Heart right ventricle (tissue), 16 donors: ENCODE measurements around the gene SEL1L. TPM values are rescaled to one million over a fixed set of nuclear protein-coding genes. Genes with fewer than 3 reads are reported as not detected.

Experiments used
- ATAC-seq, 8 donors: fragments of 200-7000 bp; cut with Tn5 transposase; one replicate each; pipeline ENCODE4 v1.9.1; 2020; ENCODE audit warnings: mild to moderate bottlenecking in 8 of 8, moderate library complexity in 8 of 8, moderate number of reproducible peaks in 1 of 8
- DNase-seq, 2 donors: peaks; one replicate each; pipeline ENCODE4 v3.0.0-alpha.2; 2020
- H3K27ac ChIP-seq, 10 donors: fragments of 200-600 bp; sonication (generic) in 2 of 10; one replicate each; pipeline versions ENCODE4 v1.5.0 to v1.8.0; 2020 to 2022; ENCODE audit warnings: mild to moderate bottlenecking in 3 of 10
- H3K27me3 ChIP-seq, 7 donors: fragments of 200-600 bp; one replicate each; pipeline ENCODE4 v1.8.0; 2021 to 2022; ENCODE audit warnings: mild to moderate bottlenecking in 2 of 7
- H3K36me3 ChIP-seq, 9 donors: fragments of 200-600 bp; sonication (generic) in 1 of 9; one replicate each; pipeline versions ENCODE4 v1.5.0 to v1.8.0; 2020 to 2022; ENCODE audit warnings: mild to moderate bottlenecking in 2 of 9
- H3K4me1 ChIP-seq, 9 donors: fragments of 200-600 bp; sonication (generic) in 1 of 9; one replicate each; pipeline versions ENCODE4 v1.5.0 to v1.8.0; 2020 to 2022; ENCODE audit warnings: mild to moderate bottlenecking in 4 of 9
- H3K4me3 ChIP-seq, 10 donors: fragments of 200-600 bp; sonication (generic) in 2 of 10; one replicate each; pipeline versions ENCODE4 v1.5.0 to v1.8.0; 2020 to 2022; ENCODE audit warnings: mild to moderate bottlenecking in 7 of 10, moderate library complexity in 2 of 10
- H3K9me3 ChIP-seq, 11 donors: fragments of 200-600 bp in 10 of 11; sonication (generic) in 2 of 11; one replicate each; pipeline versions ENCODE4 v1.5.0 to v1.8.0; 2013 to 2022; ENCODE audit warnings: mild to moderate bottlenecking in 2 of 11, control low read depth in 1 of 11, moderate library complexity in 1 of 11
- CTCF ChIP-seq, 9 donors: fragments of 200-600 bp; sonication (generic) in 2 of 9; IDR thresholded peaks; one replicate each; pipeline versions ENCODE4 v1.5.0 to v1.8.0; 2021 to 2022; ENCODE audit warnings: antibody characterized with exemption in 9 of 9, mild to moderate bottlenecking in 5 of 9, moderate library complexity in 1 of 9
- WGBS, 2 donors: extraction: QIAGEN DNeasy Blood & Tissue Kit; methylation state at CpG; one replicate each; pipeline ENCODE4 v1.1.7; 2013; ENCODE audit warnings: inconsistent platforms in 1 of 2; 5-methylcytosine and 5-hydroxymethylcytosine counted together
- intact Hi-C, 10 donors: fragments of 100-400 bp; cut with DNase I; formaldehyde crosslinking; loops; one replicate each; pipeline versions ENCODE4 v1.11.1 to v1.14.2; 2022
- polyA plus RNA-seq, 2 donors: library from polyadenylated mRNA; stranded (reverse); fragments of 200-250 nt; gene quantifications; one replicate each; pipeline ENCODE4 v1.2.3, GENCODE V29; 2013
- total RNA-seq, 10 donors: library from RNA; stranded (reverse); fragmentation: NEBNext Ultra II Directional in 3 of 10; extraction: Animal tissue kit (Norgen Biotek cat#: 25700) in 3 of 10; gene quantifications; one replicate each; pipeline versions ENCODE4 v1.2.1 to v1.2.4, GENCODE V29; 2021 to 2023
- donor health status: Arrhythmogenic right ventricular cardiomyopathy.
- donor health status: ischemic (EF 13 %, LVEDD 7.1; RV severe dilation, severe dysfunction).
- donor health status: healthy with polysubstance abuse.
- donor health status: DM: no; HTN: yes; CAD: no.
- donor health status: DM: no; HTN: no; CAD: no.
- donor health status: ischemic (EF 25% LVEDD 6.9; RV normal size, moderate dysfunction).
- donor health status: ischemic (EF 25% LVEDD 5.7; RV mildly dilated, moderate dysfunction).
- donor health status: healthy.
- donor health status: DM: yes; HTN: yes; CAD: no.
- donor health status: Ischemic cardiomyopathy.
- donor health status: ischemic (EF 35%, LVEDD 5.7; RV mildly dilated, moderate dysfunction).
- donor health status: nonischemic (EF 11% LVEDD 7.7; RV severe dilation, severe dysfunction).
- donor health status: DM: yes; HTN: yes; CAD: no.
- donor health status: PGD.
- donor health status: ischemic (EF 29% LVEDD 5.4; RV normal size, mild dysfunction).
- donor health status: nonischemic (EF 23%, LVEDD 6.1; RV moderate dilation, normal function).

Gene SEL1L
- total and polyA plus RNA-seq, 12 donors = 10.6 to 87.7 (median 57.1) TPM

GRCh38 chr14:81504864-81505263, 28.8 kb downstream of the SEL1L start:
- no peak overlapping the region for H3K4me3 ChIP-seq
- ATAC-seq = no peak
- no peak for TF ChIP-seq CTCF (IDR thresholded peaks at IDR 0.05)
- DNase-seq = no peak
- intact Hi-C loops = no loop called here
- 94 to 97% methylated on average over 2 of the region's 2 CpGs for WGBS, 2 donors
- no peaks in the 10 kb centered on the region for H3K27me3 ChIP-seq
- H3K27ac ChIP-seq = no peak overlapping the region
- no peaks in the 10 kb centered on the region for H3K9me3 ChIP-seq
- H3K4me1 ChIP-seq = peaks cover 0 to 17% (median 13%) of the 10 kb centered on the region in 9 donors
- H3K36me3 ChIP-seq = peaks cover 0 to 93% (median 49%) of the 10 kb centered on the region in 9 donors

- 91 to 92% methylated on average over 1 of the region's 1 CpG for WGBS, 2 donors
- TF ChIP-seq CTCF (IDR thresholded peaks at IDR 0.05) = no peak
- ATAC-seq (no peak), DNase-seq (no peak)
- Histone ChIP-seq H3K4me3 (no peak overlapping the region), H3K4me1 (no peaks in the 10 kb centered on the region), H3K27me3 (no peaks in the 10 kb centered on the region), H3K9me3 (no peaks in the 10 kb centered on the region), H3K27ac (no peak overlapping the region), H3K36me3 (peaks cover 0 to 100% (median 65%) of the 10 kb centered on the region in 9 donors)
- intact Hi-C loops = no loop called here
These were observed 47.9 kb downstream of the SEL1L start for GRCh38 chr14:81485781-81486180.

- no peaks in the 10 kb centered on the region for H3K9me3 ChIP-seq
- DNase-seq = no peak
- WGBS, 2 donors = 91 to 92% methylated on average over 7 of the region's 7 CpGs
- H3K4me3 ChIP-seq = no peak overlapping the region
- ATAC-seq = no peak
- H3K4me1 ChIP-seq = no peaks in the 10 kb centered on the region
- no peak overlapping the region for H3K27ac ChIP-seq
- H3K27me3 ChIP-seq = no peaks in the 10 kb centered on the region
- intact Hi-C loops = no loop called here
- TF ChIP-seq CTCF (IDR thresholded peaks at IDR 0.05) = no peak
- H3K36me3 ChIP-seq = peaks cover 0 to 100% (median 65%) of the 10 kb centered on the region in 9 donors
These were observed 48.3 kb downstream of the SEL1L start for GRCh38 chr14:81485372-81485771.

- DNase-seq (no peak), ATAC-seq (no peak)
- Histone ChIP-seq H3K27me3 (no peaks in the 10 kb centered on the region), H3K9me3 (no peaks in the 10 kb centered on the region), H3K36me3 (peaks cover 0 to 100% (median 56%) of the 10 kb centered on the region in 9 donors), H3K27ac (no peak overlapping the region), H3K4me3 (no peak overlapping the region), H3K4me1 (no peaks in the 10 kb centered on the region)
- WGBS, 2 donors = 89 to 95% methylated on average over 4 of the region's 4 CpGs
- no peak for TF ChIP-seq CTCF (IDR thresholded peaks at IDR 0.05)
- intact Hi-C loops = no loop called here
These were observed 49.5 kb downstream of the SEL1L start for GRCh38 chr14:81484120-81484519.
